Astrocyte (in vitro differentiated cells and primary cell): ENCODE results near the gene PRR35. TPM values are rescaled to one million over a fixed set of nuclear protein-coding genes. Genes with fewer than 3 reads are reported as not detected.

Experiments used
- DNase-seq: peaks from one replicate; pipeline ENCODE4 v3.0.0-alpha.2; 2010; ENCODE audit warnings: low read depth
- FAIRE-seq: peaks from 2 replicates; lab custom pipeline; 2011; peaks lifted over from hg19 to GRCh38; lab: Jason Lieb, UNC
- H2AFZ ChIP-seq: 2 replicates; pipeline ENCODE4 v1.6.0; 2012; ENCODE audit warnings: low read depth, low read length, inconsistent platforms
- H3K27ac ChIP-seq: 2 replicates; pipeline ENCODE4 v1.5.1; 2011; ENCODE audit warnings: low read depth, low read length, inconsistent platforms
- H3K27me3 ChIP-seq: 2 replicates; pipeline ENCODE4 v1.6.0; 2011; ENCODE audit warnings: low read length, inconsistent platforms; ENCODE audit not compliant: insufficient read depth
- H3K36me3 ChIP-seq: 2 replicates; pipeline ENCODE4 v1.5.1; 2011; ENCODE audit warnings: low read length, inconsistent platforms; ENCODE audit not compliant: insufficient read depth
- H3K4me1 ChIP-seq: 2 replicates; pipeline ENCODE4 v1.5.1; 2011; ENCODE audit warnings: low read length, inconsistent platforms; ENCODE audit not compliant: insufficient read depth
- H3K4me2 ChIP-seq: 2 replicates; pipeline ENCODE4 v1.6.0; 2012; ENCODE audit warnings: low read length, inconsistent platforms
- H3K4me3 ChIP-seq: 2 replicates; pipeline ENCODE4 v1.5.1; 2011; ENCODE audit warnings: low read depth, mild to moderate bottlenecking, low read length, inconsistent platforms; ENCODE audit not compliant: insufficient read depth
- H3K79me2 ChIP-seq: 2 replicates; pipeline ENCODE4 v1.6.0; 2012; ENCODE audit warnings: mild to moderate bottlenecking, low read length, inconsistent platforms; ENCODE audit not compliant: insufficient read depth
- H3K9ac ChIP-seq: 2 replicates; pipeline ENCODE4 v1.6.0; 2012; ENCODE audit warnings: mild to moderate bottlenecking, low read length, inconsistent platforms
- H3K9me3 ChIP-seq: 2 replicates; pipeline ENCODE4 v1.5.1; 2012; ENCODE audit warnings: low read depth, mild to moderate bottlenecking, low read length, inconsistent platforms; ENCODE audit not compliant: insufficient read depth
- H4K20me1 ChIP-seq: 2 replicates; pipeline ENCODE4 v1.6.0; 2012; ENCODE audit warnings: low read length, inconsistent platforms; ENCODE audit not compliant: insufficient read depth
- H3K27ac Mint-ChIP-seq: one replicate; pipeline ENCODE4 v1.8.0; 2021; ENCODE audit warnings: mild to moderate bottlenecking, mixed read lengths; ENCODE audit not compliant: unreplicated experiment
- H3K27me3 Mint-ChIP-seq: one replicate; pipeline ENCODE4 v1.8.0; 2021; ENCODE audit warnings: low read depth, mixed read lengths; ENCODE audit not compliant: unreplicated experiment
- H3K36me3 Mint-ChIP-seq: one replicate; pipeline ENCODE4 v1.8.0; 2021; ENCODE audit warnings: low read depth, mixed read lengths; ENCODE audit not compliant: unreplicated experiment
- H3K4me1 Mint-ChIP-seq: one replicate; pipeline ENCODE4 v1.8.0; 2021; ENCODE audit warnings: low read depth, mixed read lengths; ENCODE audit not compliant: unreplicated experiment
- H3K4me3 Mint-ChIP-seq: one replicate; pipeline ENCODE4 v1.8.0; 2021; ENCODE audit warnings: mild to moderate bottlenecking, moderate library complexity, mixed read lengths; ENCODE audit not compliant: unreplicated experiment
- H3K9me3 Mint-ChIP-seq: one replicate; pipeline ENCODE4 v1.8.0; 2021; ENCODE audit warnings: mild to moderate bottlenecking, mixed read lengths; ENCODE audit not compliant: unreplicated experiment
- CTCF ChIP-seq: IDR thresholded peaks from 2 replicates; pipeline ENCODE4 v1.5.1; 2011; ENCODE audit warnings: low read depth, mild to moderate bottlenecking, inconsistent platforms, low read length, moderate library complexity; ENCODE audit not compliant: insufficient read depth
- EZH2 ChIP-seq: IDR thresholded peaks from 2 replicates; pipeline ENCODE4 v1.6.1; 2012; ENCODE audit warnings: mild to moderate bottlenecking, low read length, inconsistent platforms; ENCODE audit not compliant: insufficient read depth
- total RNA-seq: library from RNA; stranded (reverse); gene quantifications from 2 replicates; pipeline ENCODE4 v1.2.1, GENCODE V29; 2021

The PRR35 gene
- total RNA-seq, 1 donor from 2014 or later, result 0.09 TPM

DNA sequence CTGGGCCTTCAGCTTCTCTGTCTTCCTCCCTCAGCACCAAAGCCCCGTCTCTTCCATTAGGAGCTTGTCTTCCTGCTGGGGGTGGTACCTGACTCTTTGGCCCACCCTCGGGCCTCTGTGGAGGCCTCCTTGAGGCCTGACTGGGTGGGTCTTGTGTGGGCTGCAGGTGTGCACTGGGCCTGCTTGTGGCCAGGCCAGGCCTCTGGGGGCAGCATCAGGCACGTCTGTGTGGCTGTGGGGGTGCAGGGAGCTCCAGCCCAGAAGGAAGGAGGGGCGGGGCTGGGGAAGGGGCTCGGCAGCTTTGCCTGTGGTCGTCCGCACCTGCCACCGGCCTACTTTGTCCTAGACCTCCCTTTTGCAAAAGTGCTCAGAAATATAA, 16.6 kb downstream of the PRR35 start:
- H3K27me3 ChIP-seq, result no peaks in the 10 kb centered on the region
- no peak overlapping the region for H3K4me2 ChIP-seq
- H3K9me3 ChIP-seq, result no peaks in the 10 kb centered on the region
- Mint-ChIP-seq H3K27ac (no peak overlapping the region), H3K4me3 (no peak overlapping the region), H3K4me1 (peaks cover 5% of the 10 kb centered on the region), H3K9me3 (no peaks in the 10 kb centered on the region), H3K36me3 (no peaks in the 10 kb centered on the region), H3K27me3 (no peaks in the 10 kb centered on the region)
- DNase-seq, result no peak
- peaks cover 19% of the 10 kb centered on the region for H4K20me1 ChIP-seq
- H3K9ac ChIP-seq, result no peak overlapping the region
- no peak overlapping the region for H3K27ac ChIP-seq
- H2AFZ ChIP-seq, result no peak overlapping the region
- peaks cover 12% of the 10 kb centered on the region for H3K79me2 ChIP-seq
- peaks cover 5% of the 10 kb centered on the region for H3K36me3 ChIP-seq
- H3K4me1 ChIP-seq, result no peaks in the 10 kb centered on the region
- no peak overlapping the region for H3K4me3 ChIP-seq
- no peak for TF ChIP-seq EZH2
- TF ChIP-seq CTCF, result no peak
- no peak for FAIRE-seq

DNA sequence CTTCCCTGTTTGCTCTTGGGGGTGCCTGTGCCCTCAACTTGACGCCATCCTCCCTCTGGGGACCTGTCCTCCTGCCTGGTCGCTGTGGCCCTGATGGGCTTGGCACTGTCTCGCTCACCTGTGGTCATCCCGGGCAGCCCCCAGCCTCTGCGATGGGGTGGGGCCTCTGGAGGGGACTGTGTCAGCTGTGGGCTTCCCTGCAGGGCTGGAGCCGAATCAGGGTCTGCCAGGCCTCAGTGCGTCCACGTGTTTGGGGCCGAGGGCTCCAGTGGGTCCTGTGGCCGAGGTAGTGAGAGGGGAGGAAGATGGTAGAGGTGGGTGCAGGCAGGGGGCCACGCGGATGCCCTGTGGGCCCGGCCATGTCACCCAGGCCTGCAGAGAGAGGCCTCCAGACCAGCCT, 17.6 kb downstream of the PRR35 start:
- Histone ChIP-seq H3K79me2 (peaks cover 2% of the 10 kb centered on the region), H2AFZ (no peak overlapping the region), H3K4me2 (no peak overlapping the region), H3K4me3 (no peak overlapping the region), H3K27me3 (no peaks in the 10 kb centered on the region), H3K36me3 (peaks cover 5% of the 10 kb centered on the region), H4K20me1 (peaks cover 11% of the 10 kb centered on the region), H3K9me3 (no peaks in the 10 kb centered on the region), H3K27ac (no peak overlapping the region), H3K4me1 (no peaks in the 10 kb centered on the region), H3K9ac (no peak overlapping the region)
- no peaks in the 10 kb centered on the region for H3K36me3 Mint-ChIP-seq
- no peak overlapping the region for H3K4me3 Mint-ChIP-seq
- H3K27me3 Mint-ChIP-seq, result no peaks in the 10 kb centered on the region
- H3K9me3 Mint-ChIP-seq, result no peaks in the 10 kb centered on the region
- no peak for FAIRE-seq
- DNase-seq, result no peak
- TF ChIP-seq CTCF, result no peak
- no peak for TF ChIP-seq EZH2
- H3K27ac Mint-ChIP-seq, result no peak overlapping the region
- peaks cover 5% of the 10 kb centered on the region for H3K4me1 Mint-ChIP-seq

- H3K27me3 Mint-ChIP-seq, result no peaks in the 10 kb centered on the region
- TF ChIP-seq EZH2 (no peak), CTCF (no peak)
- Histone ChIP-seq H3K79me2 (no peaks in the 10 kb centered on the region), H2AFZ (no peak overlapping the region), H3K36me3 (peaks cover 5% of the 10 kb centered on the region), H3K4me3 (no peak overlapping the region), H3K9ac (no peak overlapping the region), H3K27me3 (no peaks in the 10 kb centered on the region), H3K27ac (no peak overlapping the region), H3K9me3 (no peaks in the 10 kb centered on the region), H4K20me1 (peaks cover 10% of the 10 kb centered on the region), H3K4me2 (no peak overlapping the region), H3K4me1 (no peaks in the 10 kb centered on the region)
- no peak overlapping the region for H3K27ac Mint-ChIP-seq
- DNase-seq (no peak), FAIRE-seq (no peak)
- H3K4me3 Mint-ChIP-seq, result no peak overlapping the region
- no peaks in the 10 kb centered on the region for H3K9me3 Mint-ChIP-seq
- H3K36me3 Mint-ChIP-seq, result no peaks in the 10 kb centered on the region
- peaks cover 5% of the 10 kb centered on the region for H3K4me1 Mint-ChIP-seq
Measured at GRCh38 chr16:578232-578869, 18.2 kb downstream of the PRR35 start.
